Measurements from ENCODE around the gene ADAMTS5. TPM values are rescaled to one million over a fixed set of nuclear protein-coding genes. Genes with fewer than 3 reads are reported as not detected.

The ADAMTS5 gene
- total RNA-seq, 2 donors from 2014 or later = 0.33 to 1.9 TPM

- H3K4me3 ChIP-seq (ENCODE audit: low read length) = no peak overlapping the region
- Mint-ChIP-seq H3K27ac (no peak overlapping the region), H3K4me1 (peaks cover 25% of the 10 kb centered on the region), H3K9me3 (peaks cover 14% of the 10 kb centered on the region), H3K27me3 (ENCODE audit: insufficient read depth) (no peaks in the 10 kb centered on the region), H3K36me3 (ENCODE audit: low read depth) (peaks cover under 1% of the 10 kb centered on the region), H3K4me3 (no peak overlapping the region)
- no peak overlapping the region for H3K27ac ChIP-seq (ENCODE audit: low read depth, low read length)
- WGBS, 2 experiments (ENCODE audit: insufficient coverage in 1 of 2, insufficient read length in 1 of 2) = 90 to 93% methylated on average over 2 to 4 of the region's 4 CpGs
- H3K27me3 ChIP-seq (ENCODE audit: control insufficient read depth, insufficient read depth, low read length, poor library complexity, severe bottlenecking) = no peaks in the 10 kb centered on the region
- peaks cover 5% of the 10 kb centered on the region for H3K9me3 ChIP-seq (ENCODE audit: control insufficient read depth, low read length)
- TF ChIP-seq, protein P1, sequence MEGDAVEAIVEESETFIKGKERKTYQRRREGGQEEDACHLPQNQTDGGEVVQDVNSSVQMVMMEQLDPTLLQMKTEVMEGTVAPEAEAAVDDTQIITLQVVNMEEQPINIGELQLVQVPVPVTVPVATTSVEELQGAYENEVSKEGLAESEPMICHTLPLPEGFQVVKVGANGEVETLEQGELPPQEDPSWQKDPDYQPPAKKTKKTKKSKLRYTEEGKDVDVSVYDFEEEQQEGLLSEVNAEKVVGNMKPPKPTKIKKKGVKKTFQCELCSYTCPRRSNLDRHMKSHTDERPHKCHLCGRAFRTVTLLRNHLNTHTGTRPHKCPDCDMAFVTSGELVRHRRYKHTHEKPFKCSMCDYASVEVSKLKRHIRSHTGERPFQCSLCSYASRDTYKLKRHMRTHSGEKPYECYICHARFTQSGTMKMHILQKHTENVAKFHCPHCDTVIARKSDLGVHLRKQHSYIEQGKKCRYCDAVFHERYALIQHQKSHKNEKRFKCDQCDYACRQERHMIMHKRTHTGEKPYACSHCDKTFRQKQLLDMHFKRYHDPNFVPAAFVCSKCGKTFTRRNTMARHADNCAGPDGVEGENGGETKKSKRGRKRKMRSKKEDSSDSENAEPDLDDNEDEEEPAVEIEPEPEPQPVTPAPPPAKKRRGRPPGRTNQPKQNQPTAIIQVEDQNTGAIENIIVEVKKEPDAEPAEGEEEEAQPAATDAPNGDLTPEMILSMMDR (conservative IDR thresholded peaks at IDR 0.05) = no peak
- H3K4me1 ChIP-seq (ENCODE audit: control insufficient read depth, insufficient read depth, low read length) = peaks cover 7% of the 10 kb centered on the region
- no peak overlapping the region for H3K9ac ChIP-seq (ENCODE audit: extremely low read depth, low read length, poor library complexity, severe bottlenecking)
- no peak for DNase-seq
- no peaks in the 10 kb centered on the region for H3K36me3 ChIP-seq (ENCODE audit: control insufficient read depth, insufficient read depth, low read length)
These were observed 65.9 kb downstream of the ADAMTS5 start for GRCh38 chr21:26900980-26901379.

DNA sequence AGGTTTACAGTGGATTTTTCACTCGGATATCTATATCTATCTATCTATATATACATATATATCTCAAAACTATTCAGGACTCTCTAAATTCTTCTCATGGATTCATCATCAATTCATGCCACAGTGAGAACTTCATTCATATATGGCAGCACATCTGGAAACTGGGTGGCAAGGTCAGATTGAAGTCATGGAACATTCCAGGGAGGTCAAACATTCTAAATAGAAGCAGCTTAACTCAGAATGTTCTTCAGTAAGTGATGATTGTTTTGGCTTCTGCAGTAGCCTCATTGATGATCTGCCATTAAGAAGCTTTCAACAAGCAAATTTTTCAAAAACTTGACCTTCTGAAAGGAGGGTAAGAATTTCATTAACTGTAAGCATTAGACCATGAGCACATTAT, 74.7 kb downstream of the ADAMTS5 start:
- TF ChIP-seq, protein P1 (conservative IDR thresholded peaks at IDR 0.05) = no peak
- no peak overlapping the region for H3K27ac ChIP-seq (ENCODE audit: low read depth, low read length)
- Mint-ChIP-seq H3K27me3 (ENCODE audit: insufficient read depth) (no peaks in the 10 kb centered on the region), H3K27ac (no peak overlapping the region), H3K9me3 (peaks cover 3% of the 10 kb centered on the region), H3K4me1 (peaks cover 4% of the 10 kb centered on the region), H3K4me3 (no peak overlapping the region), H3K36me3 (ENCODE audit: low read depth) (no peaks in the 10 kb centered on the region)
- DNase-seq = no peak
- peaks cover 13% of the 10 kb centered on the region for H3K9me3 ChIP-seq (ENCODE audit: control insufficient read depth, low read length)
- no peak overlapping the region for H3K9ac ChIP-seq (ENCODE audit: extremely low read depth, low read length, poor library complexity, severe bottlenecking)
- H3K36me3 ChIP-seq (ENCODE audit: control insufficient read depth, insufficient read depth, low read length) = no peaks in the 10 kb centered on the region
- 100% methylated on average over 1 of the region's 1 CpG; no CpG with 5 or more reads in 1 of the 2 experiments for WGBS, 2 experiments (ENCODE audit: insufficient coverage in 1 of 2, insufficient read length in 1 of 2)
- H3K4me1 ChIP-seq (ENCODE audit: control insufficient read depth, insufficient read depth, low read length) = no peaks in the 10 kb centered on the region
- no peak overlapping the region for H3K4me3 ChIP-seq (ENCODE audit: low read length)
- no peaks in the 10 kb centered on the region for H3K27me3 ChIP-seq (ENCODE audit: control insufficient read depth, insufficient read depth, low read length, poor library complexity, severe bottlenecking)

- Histone ChIP-seq H3K36me3 (ENCODE audit: control insufficient read depth, insufficient read depth, low read length) (no peaks in the 10 kb centered on the region), H3K9ac (ENCODE audit: extremely low read depth, low read length, poor library complexity, severe bottlenecking) (no peak overlapping the region), H3K4me1 (ENCODE audit: control insufficient read depth, insufficient read depth, low read length) (no peaks in the 10 kb centered on the region), H3K9me3 (ENCODE audit: control insufficient read depth, low read length) (peaks cover 13% of the 10 kb centered on the region), H3K4me3 (ENCODE audit: low read length) (no peak overlapping the region), H3K27ac (ENCODE audit: low read depth, low read length) (no peak overlapping the region), H3K27me3 (ENCODE audit: control insufficient read depth, insufficient read depth, low read length, poor library complexity, severe bottlenecking) (no peaks in the 10 kb centered on the region)
- Mint-ChIP-seq H3K4me3 (no peak overlapping the region), H3K4me1 (peaks cover 7% of the 10 kb centered on the region), H3K36me3 (ENCODE audit: low read depth) (no peaks in the 10 kb centered on the region), H3K27ac (no peak overlapping the region), H3K9me3 (no peaks in the 10 kb centered on the region), H3K27me3 (ENCODE audit: insufficient read depth) (no peaks in the 10 kb centered on the region)
- TF ChIP-seq, protein P1 (conservative IDR thresholded peaks at IDR 0.05) = no peak
- WGBS, 2 experiments (ENCODE audit: insufficient coverage in 1 of 2, insufficient read length in 1 of 2) = 91 to 95% methylated on average over 5 of the region's 5 CpGs
- no peak for DNase-seq
These were observed 78.0 kb downstream of the ADAMTS5 start for GRCh38 chr21:26888931-26889330.
